MM.1S (cell line): ENCODE measurements around the gene NLRP12.

ENCODE experiments used
- DNase-seq: peaks from one replicate; pipeline ENCODE4 v3.0.0-alpha.2; 2015
- H2AFZ ChIP-seq: fragments of 300-600 bp; sonication (generic); 2 replicates; pipeline ENCODE4 v1.6.0; 2016; ENCODE audit warnings: antibody characterized with exemption, low read length
- H3F3A ChIP-seq: fragments of 300-600 bp; sonication (generic); 2 replicates; pipeline ENCODE4 v1.6.1; 2016; ENCODE audit warnings: mild to moderate bottlenecking, antibody characterized with exemption, low read length, moderate library complexity, mixed read lengths; ENCODE audit not compliant: insufficient read depth
- H3K27ac ChIP-seq: fragments of 300-600 bp; sonication (generic); 2 replicates; pipeline ENCODE4 v1.5.1; 2016; ENCODE audit warnings: mild to moderate bottlenecking, low read length
- H3K27me3 ChIP-seq: fragments of 300-600 bp; sonication (generic); replicated peaks from 2 replicates; pipeline ENCODE4 v1.6.0; 2016; ENCODE audit warnings: low read length; ENCODE audit not compliant: insufficient read depth
- H3K36me3 ChIP-seq: fragments of 300-600 bp; sonication (generic); replicated peaks from 2 replicates; pipeline ENCODE4 v1.6.1; 2016; ENCODE audit warnings: mild to moderate bottlenecking, low read length, mixed read lengths; ENCODE audit not compliant: insufficient read depth
- H3K4me1 ChIP-seq: fragments of 300-600 bp; sonication (generic); 2 replicates; pipeline ENCODE4 v1.6.1; 2016; ENCODE audit warnings: low read length, mixed read lengths
- H3K4me2 ChIP-seq: fragments of 300-600 bp; sonication (generic); 2 replicates; pipeline ENCODE4 v1.6.0; 2016; ENCODE audit warnings: low read depth, low read length
- H3K4me3 ChIP-seq: fragments of 300-600 bp; sonication (generic); 2 replicates; pipeline ENCODE4 v1.5.1; 2016; ENCODE audit warnings: low read length, mixed read lengths
- H3K79me2 ChIP-seq: fragments of 300-600 bp; sonication (generic); 2 replicates; pipeline ENCODE4 v1.6.1; 2016; ENCODE audit warnings: mixed run types, low read length, mixed read lengths
- H3K9ac ChIP-seq: fragments of 300-600 bp; sonication (generic); 2 replicates; pipeline ENCODE4 v1.6.1; 2016; ENCODE audit warnings: low read length, mixed read lengths
- H3K9me2 ChIP-seq: fragments of 300-600 bp; sonication (generic); replicated peaks from 2 replicates; pipeline ENCODE4 v1.6.1; 2016; ENCODE audit warnings: mild to moderate bottlenecking, low read length, mixed read lengths; ENCODE audit not compliant: insufficient read depth
- H3K9me3 ChIP-seq: fragments of 300-600 bp; sonication (generic); replicated peaks from 2 replicates; pipeline ENCODE4 v1.6.1; 2016; ENCODE audit warnings: mild to moderate bottlenecking, low read length, mixed read lengths; ENCODE audit not compliant: insufficient read depth
- H4K20me1 ChIP-seq: fragments of 300-600 bp; sonication (generic); 2 replicates; pipeline ENCODE4 v1.6.1; 2016; ENCODE audit warnings: mild to moderate bottlenecking, low read length, moderate library complexity, mixed read lengths; ENCODE audit not compliant: insufficient read depth
- CTCF ChIP-seq: fragments of 300-600 bp; sonication (generic); IDR thresholded peaks from 2 replicates; pipeline ENCODE4 v1.5.1; 2016; ENCODE audit warnings: antibody characterized with exemption, low read length, mixed read lengths
- EZH2 ChIP-seq: fragments of 300-600 bp; sonication (generic); optimal IDR thresholded peaks from 2 replicates; pipeline ENCODE3; 2017; ENCODE audit warnings: low read depth, mild to moderate bottlenecking, antibody characterized with exemption, low read length, mixed read lengths
- EZH2phosphoT487 ChIP-seq: fragments of 300-600 bp; sonication (generic); IDR thresholded peaks from 2 replicates; pipeline ENCODE4 v1.6.1; 2018; ENCODE audit warnings: antibody characterized with exemption, low read length

Gene NLRP12

GRCh38 chr19:53795019-53795418 is 29.1 kb downstream of the NLRP12 start:
- Histone ChIP-seq H3K27ac (no peak overlapping the region), H3K9ac (no peak overlapping the region), H2AFZ (no peak overlapping the region), H3K4me1 (no peaks in the 10 kb centered on the region), H3K79me2 (no peaks in the 10 kb centered on the region), H4K20me1 (no peaks in the 10 kb centered on the region), H3F3A (no peaks in the 10 kb centered on the region), H3K27me3 (no peaks in the 10 kb centered on the region), H3K4me2 (no peak overlapping the region), H3K9me3 (no peaks in the 10 kb centered on the region), H3K36me3 (no peaks in the 10 kb centered on the region), H3K4me3 (no peak overlapping the region), H3K9me2 (no peaks in the 10 kb centered on the region)
- no peak for TF ChIP-seq EZH2
- TF ChIP-seq CTCF = no peak
- TF ChIP-seq EZH2phosphoT487 = no peak
- no peak for DNase-seq

- Histone ChIP-seq H4K20me1 (no peaks in the 10 kb centered on the region), H3F3A (no peaks in the 10 kb centered on the region), H3K4me1 (no peaks in the 10 kb centered on the region), H3K9me2 (no peaks in the 10 kb centered on the region), H3K4me2 (no peak overlapping the region), H3K27me3 (no peaks in the 10 kb centered on the region), H3K27ac (no peak overlapping the region), H3K4me3 (no peak overlapping the region), H3K9me3 (no peaks in the 10 kb centered on the region), H3K9ac (no peak overlapping the region), H3K36me3 (no peaks in the 10 kb centered on the region), H2AFZ (no peak overlapping the region), H3K79me2 (no peaks in the 10 kb centered on the region)
- no peak for TF ChIP-seq EZH2phosphoT487
- TF ChIP-seq CTCF = peak; percentile 96
- DNase-seq = peak; percentile 61
These were observed 31.2 kb downstream of the NLRP12 start for GRCh38 chr19:53792721-53793433.

- Histone ChIP-seq H3K4me3 (no peak overlapping the region), H3K4me1 (no peaks in the 10 kb centered on the region), H3K4me2 (no peak overlapping the region), H3K36me3 (no peaks in the 10 kb centered on the region), H3F3A (no peaks in the 10 kb centered on the region), H2AFZ (no peak overlapping the region), H3K27ac (no peak overlapping the region), H3K9ac (no peak overlapping the region), H3K9me3 (no peaks in the 10 kb centered on the region), H3K27me3 (no peaks in the 10 kb centered on the region), H3K9me2 (no peaks in the 10 kb centered on the region), H3K79me2 (no peaks in the 10 kb centered on the region), H4K20me1 (no peaks in the 10 kb centered on the region)
- TF ChIP-seq EZH2phosphoT487 (no peak), CTCF (no peak), EZH2 (no peak)
- no peak for DNase-seq
These were observed 34.1 kb downstream of the NLRP12 start for GRCh38 chr19:53789708-53790678.
